ENCODE measurements around the gene SAMD11. TPM values are rescaled to one million over a fixed set of nuclear protein-coding genes. Genes with fewer than 3 reads are reported as not detected.

Gene SAMD11
- total RNA-seq, 1 experiment from 2014 or later: 2.3 TPM

DNA sequence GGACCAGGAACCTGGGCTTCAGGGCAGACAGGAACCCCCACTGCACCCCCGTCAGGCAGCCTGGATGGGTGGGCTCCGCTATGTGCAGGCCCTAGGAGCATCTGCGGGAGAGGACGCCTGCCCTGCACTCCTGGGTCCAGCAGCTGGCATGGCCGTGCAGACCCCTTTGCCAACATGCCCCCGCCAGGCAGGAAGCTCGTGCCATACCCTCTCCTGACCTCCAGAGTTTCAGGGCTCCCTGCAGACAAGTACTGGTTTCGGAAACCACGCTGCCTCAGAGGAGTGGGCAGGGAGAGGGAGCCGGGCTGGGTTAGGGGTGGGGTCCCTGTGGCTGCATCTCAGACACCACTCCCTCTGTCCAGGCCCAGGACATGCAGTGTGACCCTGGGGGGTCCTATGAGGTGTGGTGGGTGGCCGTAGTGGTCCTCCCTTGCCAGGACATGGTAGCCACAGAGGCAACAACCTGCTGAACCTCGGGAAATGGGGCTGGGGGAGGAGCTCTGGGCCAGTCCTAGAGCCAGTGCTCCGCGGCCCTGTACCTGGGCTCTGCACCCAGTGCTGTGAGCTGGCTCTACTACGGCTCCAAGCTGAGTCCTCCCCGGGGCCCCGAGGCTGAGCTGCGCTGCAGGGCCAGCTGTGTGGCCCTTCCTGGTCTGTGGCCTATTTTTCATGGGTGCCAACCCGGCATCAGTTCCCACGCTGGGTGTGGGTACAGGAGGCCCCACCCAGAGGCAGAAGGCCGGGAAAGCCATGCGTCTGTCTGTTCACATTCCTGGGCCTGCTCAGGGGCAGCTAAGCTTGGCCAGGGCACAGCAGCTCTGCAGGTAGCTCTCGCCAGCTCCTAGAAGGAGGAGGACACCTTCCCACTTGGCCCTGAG is 44.0 kb downstream of the SAMD11 start:
- Mint-ChIP-seq H3K27me3 (ENCODE audit: low read depth) (peaks cover 40% of the 10 kb centered on the region), H3K4me1 (no peaks in the 10 kb centered on the region), H3K9me3 (no peaks in the 10 kb centered on the region; the same call in 1 of the 2 replicates), H3K36me3 (0 out of 2 replicates have a peak, but pooled peaks cover 2% of the 10 kb centered on the region), H3K27ac (no peak overlapping the region), H3K4me3 (no peak overlapping the region)
- no peak for ATAC-seq
- DNase-seq (ENCODE audit: low spot score): no peak
- ChIA-PET CTCF (interaction anchor here (0.8 to 2.3 kb wide), 10 partner anchors 8 to 324 kb away, joined by 3 to 21 read pairs (median 5); no protein-coding TSS in a partner anchor), POLR2A (interaction anchor here (0.7 to 1.2 kb wide), 2 partner anchors 72 to 94 kb away, joined by 3 to 4 read pairs; no protein-coding TSS in a partner anchor)
- TF ChIP-seq, protein P1, sequence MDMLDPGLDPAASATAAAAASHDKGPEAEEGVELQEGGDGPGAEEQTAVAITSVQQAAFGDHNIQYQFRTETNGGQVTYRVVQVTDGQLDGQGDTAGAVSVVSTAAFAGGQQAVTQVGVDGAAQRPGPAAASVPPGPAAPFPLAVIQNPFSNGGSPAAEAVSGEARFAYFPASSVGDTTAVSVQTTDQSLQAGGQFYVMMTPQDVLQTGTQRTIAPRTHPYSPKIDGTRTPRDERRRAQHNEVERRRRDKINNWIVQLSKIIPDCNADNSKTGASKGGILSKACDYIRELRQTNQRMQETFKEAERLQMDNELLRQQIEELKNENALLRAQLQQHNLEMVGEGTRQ (CRISPR knock-in tag; IDR thresholded peaks at IDR 0.05): no peak
- no peak for TF ChIP-seq ZNF317 (CRISPR knock-in tag; IDR thresholded peaks at IDR 0.05; ENCODE audit: borderline replicate concordance, low read depth)
- no peak for TF ChIP-seq ELF4 (CRISPR knock-in tag; IDR thresholded peaks at IDR 0.05; ENCODE audit: low read depth)
- no peak for TF ChIP-seq ZNF671 (CRISPR knock-in tag; IDR thresholded peaks at IDR 0.05)
- no peak for TF ChIP-seq SMAD4 (CRISPR knock-in tag; IDR thresholded peaks at IDR 0.05)
- no peak for TF ChIP-seq TEAD1 (CRISPR knock-in tag; IDR thresholded peaks at IDR 0.05)
- TF ChIP-seq CREB1 (CRISPR knock-in tag; IDR thresholded peaks at IDR 0.05): no peak
- TF ChIP-seq ZNF423 (CRISPR knock-in tag; IDR thresholded peaks at IDR 0.05): no peak
- TF ChIP-seq GRHL2 (CRISPR knock-in tag; IDR thresholded peaks at IDR 0.05; ENCODE audit: insufficient replicate concordance, severe bottlenecking): no peak
- no peak for TF ChIP-seq E2F1 (CRISPR knock-in tag; IDR thresholded peaks at IDR 0.05)
- TF ChIP-seq ZNF416 (CRISPR knock-in tag; IDR thresholded peaks at IDR 0.05): no peak
- no peak for TF ChIP-seq GABPB1 (CRISPR knock-in tag; IDR thresholded peaks at IDR 0.05)
- TF ChIP-seq, protein P2, sequence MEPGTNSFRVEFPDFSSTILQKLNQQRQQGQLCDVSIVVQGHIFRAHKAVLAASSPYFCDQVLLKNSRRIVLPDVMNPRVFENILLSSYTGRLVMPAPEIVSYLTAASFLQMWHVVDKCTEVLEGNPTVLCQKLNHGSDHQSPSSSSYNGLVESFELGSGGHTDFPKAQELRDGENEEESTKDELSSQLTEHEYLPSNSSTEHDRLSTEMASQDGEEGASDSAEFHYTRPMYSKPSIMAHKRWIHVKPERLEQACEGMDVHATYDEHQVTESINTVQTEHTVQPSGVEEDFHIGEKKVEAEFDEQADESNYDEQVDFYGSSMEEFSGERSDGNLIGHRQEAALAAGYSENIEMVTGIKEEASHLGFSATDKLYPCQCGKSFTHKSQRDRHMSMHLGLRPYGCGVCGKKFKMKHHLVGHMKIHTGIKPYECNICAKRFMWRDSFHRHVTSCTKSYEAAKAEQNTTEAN (CRISPR knock-in tag; IDR thresholded peaks at IDR 0.05): no peak
- no peak for TF ChIP-seq ZBTB21 (CRISPR knock-in tag; IDR thresholded peaks at IDR 0.05; ENCODE audit: borderline replicate concordance)

DNA sequence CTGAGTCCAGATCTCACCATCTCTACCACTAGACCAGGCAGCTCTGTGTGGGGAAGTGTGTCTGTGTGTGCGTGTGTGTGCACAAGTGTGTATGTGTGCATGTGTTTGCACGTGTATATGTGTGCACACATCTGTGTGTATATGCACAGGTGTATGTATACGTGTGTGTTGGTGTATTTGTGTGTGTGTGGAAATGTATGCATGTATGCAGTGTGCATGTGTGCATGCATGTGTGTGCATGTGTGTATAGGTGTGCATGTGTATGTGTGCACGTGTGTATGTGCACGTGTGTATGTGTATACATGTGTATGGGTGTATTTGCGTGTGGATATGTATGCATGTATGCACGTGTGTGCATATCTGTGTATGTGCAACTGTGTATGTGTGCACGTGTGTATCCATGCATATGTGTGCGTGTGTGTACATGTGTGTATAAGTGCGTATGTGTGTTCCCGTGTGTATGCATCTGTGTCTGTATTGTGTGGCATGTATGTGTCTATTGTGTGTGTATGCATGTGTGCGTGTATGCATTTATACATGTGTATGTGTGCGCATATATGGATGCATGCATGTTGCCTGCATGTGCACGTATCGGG is 45.6 kb downstream of the SAMD11 start:
- Mint-ChIP-seq H3K4me1 (no peaks in the 10 kb centered on the region), H3K36me3 (no peaks in the 10 kb centered on the region), H3K27me3 (ENCODE audit: low read depth) (peaks cover 40% of the 10 kb centered on the region), H3K27ac (no peak overlapping the region), H3K4me3 (no peak overlapping the region; the same call in 1 of the 2 replicates), H3K9me3 (no peaks in the 10 kb centered on the region; the same call in 1 of the 2 replicates)
- ChIA-PET CTCF (interaction anchor here (0.6 to 2.9 kb wide), 3 partner anchors 26 to 94 kb away, joined by 3 to 15 read pairs (median 4); no protein-coding TSS in a partner anchor), POLR2A (no interaction called here)
- ATAC-seq (no peak), DNase-seq (ENCODE audit: low spot score) (no peak)
- TF ChIP-seq AFF4 (CRISPR knock-in tag; IDR thresholded peaks at IDR 0.05; ENCODE audit: borderline replicate concordance): no peak
- no peak for TF ChIP-seq FOXK1 (CRISPR knock-in tag; IDR thresholded peaks at IDR 0.05)
- no peak for TF ChIP-seq ZBTB21 (CRISPR knock-in tag; IDR thresholded peaks at IDR 0.05; ENCODE audit: borderline replicate concordance)
- TF ChIP-seq MXD4 (CRISPR knock-in tag; IDR thresholded peaks at IDR 0.05; ENCODE audit: borderline replicate concordance): no peak
- TF ChIP-seq, protein P3, sequence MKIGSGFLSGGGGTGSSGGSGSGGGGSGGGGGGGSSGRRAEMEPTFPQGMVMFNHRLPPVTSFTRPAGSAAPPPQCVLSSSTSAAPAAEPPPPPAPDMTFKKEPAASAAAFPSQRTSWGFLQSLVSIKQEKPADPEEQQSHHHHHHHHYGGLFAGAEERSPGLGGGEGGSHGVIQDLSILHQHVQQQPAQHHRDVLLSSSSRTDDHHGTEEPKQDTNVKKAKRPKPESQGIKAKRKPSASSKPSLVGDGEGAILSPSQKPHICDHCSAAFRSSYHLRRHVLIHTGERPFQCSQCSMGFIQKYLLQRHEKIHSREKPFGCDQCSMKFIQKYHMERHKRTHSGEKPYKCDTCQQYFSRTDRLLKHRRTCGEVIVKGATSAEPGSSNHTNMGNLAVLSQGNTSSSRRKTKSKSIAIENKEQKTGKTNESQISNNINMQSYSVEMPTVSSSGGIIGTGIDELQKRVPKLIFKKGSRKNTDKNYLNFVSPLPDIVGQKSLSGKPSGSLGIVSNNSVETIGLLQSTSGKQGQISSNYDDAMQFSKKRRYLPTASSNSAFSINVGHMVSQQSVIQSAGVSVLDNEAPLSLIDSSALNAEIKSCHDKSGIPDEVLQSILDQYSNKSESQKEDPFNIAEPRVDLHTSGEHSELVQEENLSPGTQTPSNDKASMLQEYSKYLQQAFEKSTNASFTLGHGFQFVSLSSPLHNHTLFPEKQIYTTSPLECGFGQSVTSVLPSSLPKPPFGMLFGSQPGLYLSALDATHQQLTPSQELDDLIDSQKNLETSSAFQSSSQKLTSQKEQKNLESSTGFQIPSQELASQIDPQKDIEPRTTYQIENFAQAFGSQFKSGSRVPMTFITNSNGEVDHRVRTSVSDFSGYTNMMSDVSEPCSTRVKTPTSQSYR (CRISPR knock-in tag; IDR thresholded peaks at IDR 0.05): no peak
- no peak for TF ChIP-seq TCF7 (CRISPR knock-in tag; IDR thresholded peaks at IDR 0.05; ENCODE audit: low read depth)
- no peak for TF ChIP-seq MYBL2 (CRISPR knock-in tag; IDR thresholded peaks at IDR 0.05)
- no peak for TF ChIP-seq ZNF232 (CRISPR knock-in tag; IDR thresholded peaks at IDR 0.05)
- TF ChIP-seq, protein P4, sequence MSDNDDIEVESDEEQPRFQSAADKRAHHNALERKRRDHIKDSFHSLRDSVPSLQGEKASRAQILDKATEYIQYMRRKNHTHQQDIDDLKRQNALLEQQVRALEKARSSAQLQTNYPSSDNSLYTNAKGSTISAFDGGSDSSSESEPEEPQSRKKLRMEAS (CRISPR knock-in tag; IDR thresholded peaks at IDR 0.05): no peak
- no peak for TF ChIP-seq ESRRA (CRISPR knock-in tag; IDR thresholded peaks at IDR 0.05; ENCODE audit: borderline replicate concordance)
- TF ChIP-seq SP1 (CRISPR knock-in tag; conservative IDR thresholded peaks at IDR 0.05): no peak
